Adipocyte (in vitro differentiated cells): ENCODE data around the gene LCP1.

Experiments
- DNase-seq: peaks from one replicate; pipeline ENCODE4 v3.0.0-alpha.2; 2015; ENCODE audit warnings: low read depth
- H3K27me3 ChIP-seq: replicated peaks from 2 replicates; pipeline ENCODE4 v1.7.0; 2013; ENCODE audit warnings: mild to moderate bottlenecking, low read length, moderate library complexity; ENCODE audit not compliant: control insufficient read depth, insufficient read depth
- H3K36me3 ChIP-seq: 2 replicates; pipeline ENCODE4 v1.7.0; 2013; ENCODE audit warnings: low read length, mild to moderate bottlenecking, moderate library complexity; ENCODE audit not compliant: control insufficient read depth, insufficient read depth, severe bottlenecking
- H3K4me1 ChIP-seq: 2 replicates; pipeline ENCODE4 v1.7.0; 2013; ENCODE audit warnings: mild to moderate bottlenecking, low read length, moderate library complexity; ENCODE audit not compliant: control insufficient read depth, insufficient read depth
- H3K4me3 ChIP-seq: 2 replicates; pipeline ENCODE4 v1.7.0; 2013; ENCODE audit warnings: mild to moderate bottlenecking, low read length, moderate library complexity
- H3K9ac ChIP-seq: 2 replicates; pipeline ENCODE4 v1.7.0; 2013; ENCODE audit warnings: mild to moderate bottlenecking, low read length, moderate library complexity
- H3K9me3 ChIP-seq: 2 replicates; pipeline ENCODE4 v1.7.0; 2013; ENCODE audit warnings: mild to moderate bottlenecking, low read length, moderate library complexity; ENCODE audit not compliant: control insufficient read depth

LCP1 gene

DNA sequence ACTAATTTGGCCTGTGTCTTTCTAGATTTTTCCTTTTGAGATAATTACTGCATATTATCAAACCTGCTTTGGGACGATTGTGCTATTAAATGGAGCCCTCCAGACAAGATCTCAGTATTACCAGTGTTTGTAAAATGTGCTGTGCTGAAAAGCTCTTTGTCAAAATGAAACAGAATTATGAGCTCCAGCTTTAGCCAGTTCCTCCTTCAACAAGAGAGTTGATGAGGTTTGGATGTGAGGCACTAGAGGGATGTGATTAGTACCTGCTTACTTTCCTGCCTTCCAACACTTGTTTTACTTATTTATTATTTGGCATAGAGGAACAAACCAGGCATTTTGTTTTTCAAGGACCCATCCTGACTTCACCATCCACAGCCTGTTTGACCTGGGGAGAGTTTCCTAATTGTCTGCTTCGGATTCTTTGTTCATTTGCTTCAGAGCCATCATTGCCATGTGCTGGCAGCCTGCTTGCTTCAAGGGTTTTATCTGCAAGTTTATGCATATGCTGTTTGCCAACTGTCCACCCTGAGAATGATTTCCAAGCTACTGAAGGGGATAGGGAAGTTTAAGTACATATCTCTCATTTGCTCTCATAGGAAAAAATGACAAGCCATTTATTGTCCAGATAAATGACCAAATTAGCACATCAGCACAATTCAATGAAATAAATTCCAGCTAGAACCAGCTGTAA is 44.2 kb downstream of the LCP1 start:
- H3K4me3 ChIP-seq: no peak overlapping the region
- no peaks in the 10 kb centered on the region for H3K4me1 ChIP-seq
- H3K9me3 ChIP-seq: no peaks in the 10 kb centered on the region
- no peaks in the 10 kb centered on the region for H3K36me3 ChIP-seq
- no peak overlapping the region for H3K9ac ChIP-seq
- DNase-seq: no peak
- H3K27me3 ChIP-seq: peaks cover 1% of the 10 kb centered on the region

DNA sequence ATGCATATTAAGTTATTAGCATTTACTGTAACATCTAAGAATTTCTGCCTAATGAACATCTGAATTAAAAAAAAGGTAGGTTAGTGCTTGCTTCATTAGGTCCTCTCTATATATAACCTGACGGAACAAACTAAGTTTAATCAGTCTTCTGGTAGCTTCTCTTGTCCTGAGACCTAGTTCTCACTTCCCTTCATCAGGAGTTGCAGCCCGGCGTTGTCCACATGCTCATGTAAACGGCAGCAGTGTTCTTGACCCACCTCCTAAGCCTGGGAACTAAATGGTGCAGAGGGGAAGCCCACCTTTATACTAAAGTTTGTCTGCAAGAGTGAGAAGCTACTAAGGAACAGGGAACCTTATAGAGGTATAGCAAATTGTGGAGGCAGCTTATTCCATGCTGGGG is 45.3 kb downstream of the LCP1 start:
- Histone ChIP-seq H3K9ac (no peak overlapping the region), H3K27me3 (peaks cover 4% of the 10 kb centered on the region), H3K4me1 (no peaks in the 10 kb centered on the region), H3K36me3 (no peaks in the 10 kb centered on the region), H3K9me3 (no peaks in the 10 kb centered on the region), H3K4me3 (no peak overlapping the region)
- no peak for DNase-seq

DNA sequence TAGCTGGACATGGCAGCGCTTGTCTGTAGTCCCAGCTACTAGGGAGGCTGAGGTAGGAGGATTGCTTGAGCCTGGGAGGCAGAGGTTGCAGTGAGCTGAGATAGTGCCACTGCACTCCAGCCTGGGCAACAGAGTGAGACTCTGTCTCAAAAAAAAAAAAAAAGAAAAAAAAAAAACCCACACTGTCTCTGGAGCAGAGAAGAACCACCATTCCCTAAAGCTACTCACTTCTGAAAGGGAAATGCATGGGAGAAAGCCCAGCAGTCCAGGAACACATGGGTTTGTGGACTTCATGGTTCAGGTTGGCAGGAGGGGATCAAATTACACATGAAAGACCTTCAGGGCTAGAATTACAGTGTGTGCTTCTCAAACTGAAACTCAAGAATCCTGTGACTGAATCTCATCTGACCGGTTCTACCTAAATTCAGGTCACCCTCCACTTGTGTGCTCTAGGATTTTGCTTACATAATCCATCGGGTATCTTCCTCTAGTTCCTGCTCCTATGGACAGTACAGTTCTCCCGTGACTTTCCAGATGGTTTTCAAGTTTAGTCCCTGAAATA is 46.9 kb downstream of the LCP1 start:
- Histone ChIP-seq H3K9ac (no peak overlapping the region), H3K27me3 (peaks cover 4% of the 10 kb centered on the region), H3K4me1 (no peaks in the 10 kb centered on the region), H3K9me3 (no peaks in the 10 kb centered on the region), H3K36me3 (no peaks in the 10 kb centered on the region), H3K4me3 (no peak overlapping the region)
- no peak for DNase-seq

DNA sequence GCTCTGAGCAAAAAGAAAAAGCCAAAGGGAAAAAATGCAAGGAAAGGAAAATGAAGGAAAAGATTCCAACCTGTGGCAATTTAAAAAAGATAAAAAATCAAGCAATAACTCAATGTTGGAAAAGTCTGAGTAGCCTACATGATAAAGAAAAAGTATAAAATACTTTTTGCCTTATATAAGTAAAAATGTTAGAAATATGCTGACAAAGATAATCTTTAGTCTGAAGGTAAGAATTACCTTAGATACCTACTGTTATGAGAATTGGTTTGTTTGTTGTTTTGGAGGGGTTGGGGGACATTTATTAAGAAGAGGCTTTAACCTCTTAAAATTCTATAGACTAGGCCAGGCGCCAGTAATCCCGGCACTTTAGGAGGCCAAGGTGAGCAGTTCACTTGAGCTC is 47.5 kb downstream of the LCP1 start:
- Histone ChIP-seq H3K9ac (no peak overlapping the region), H3K4me1 (no peaks in the 10 kb centered on the region), H3K36me3 (no peaks in the 10 kb centered on the region), H3K4me3 (no peak overlapping the region), H3K27me3 (peaks cover 4% of the 10 kb centered on the region), H3K9me3 (no peaks in the 10 kb centered on the region)
- no peak for DNase-seq

DNA sequence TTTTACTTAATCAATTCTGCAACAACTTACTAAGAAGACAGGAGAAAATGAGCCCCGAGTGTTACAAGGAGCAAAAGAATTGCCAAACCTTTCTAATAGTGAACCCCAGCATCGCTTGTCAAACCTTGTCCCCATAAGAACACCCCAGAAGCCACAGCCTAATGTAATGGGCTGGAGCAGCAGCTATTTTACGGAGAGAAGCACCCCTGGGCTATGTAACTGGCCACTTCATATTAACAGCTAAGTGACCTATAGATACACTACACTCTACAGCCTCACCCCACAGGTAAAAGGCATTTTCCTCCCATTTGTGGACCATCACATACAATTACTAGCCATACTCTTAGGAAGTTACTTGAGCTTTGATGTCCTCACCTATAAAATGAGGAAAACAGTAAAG is 49.9 kb downstream of the LCP1 start:
- no peak overlapping the region for H3K4me3 ChIP-seq
- H3K9me3 ChIP-seq: no peaks in the 10 kb centered on the region
- no peaks in the 10 kb centered on the region for H3K36me3 ChIP-seq
- no peak for DNase-seq
- H3K9ac ChIP-seq: no peak overlapping the region
- no peaks in the 10 kb centered on the region for H3K4me1 ChIP-seq
- H3K27me3 ChIP-seq: peaks cover 4% of the 10 kb centered on the region

DNA sequence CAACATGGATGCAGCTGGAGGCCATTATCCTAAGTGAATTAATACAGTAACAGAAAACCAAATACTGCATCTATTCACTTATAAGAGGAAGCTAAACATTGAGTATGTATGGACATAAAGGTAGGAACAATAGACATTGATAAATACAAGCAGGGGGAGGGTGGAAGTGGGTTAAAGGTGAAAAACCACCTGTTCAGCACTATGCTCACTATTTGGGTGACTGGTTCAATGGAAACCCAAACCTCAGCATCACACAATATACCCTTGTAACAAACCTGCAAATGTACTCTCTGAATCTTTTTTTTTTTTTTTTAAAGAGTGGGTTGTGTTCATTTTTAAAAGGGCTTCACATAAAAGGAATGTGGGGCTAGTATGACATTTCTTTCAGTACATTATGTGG is 50.3 kb downstream of the LCP1 start:
- H3K27me3 ChIP-seq: peaks cover 4% of the 10 kb centered on the region
- no peak for DNase-seq
- no peak overlapping the region for H3K4me3 ChIP-seq
- no peaks in the 10 kb centered on the region for H3K36me3 ChIP-seq
- H3K9ac ChIP-seq: no peak overlapping the region
- H3K9me3 ChIP-seq: no peaks in the 10 kb centered on the region
- no peaks in the 10 kb centered on the region for H3K4me1 ChIP-seq

DNA sequence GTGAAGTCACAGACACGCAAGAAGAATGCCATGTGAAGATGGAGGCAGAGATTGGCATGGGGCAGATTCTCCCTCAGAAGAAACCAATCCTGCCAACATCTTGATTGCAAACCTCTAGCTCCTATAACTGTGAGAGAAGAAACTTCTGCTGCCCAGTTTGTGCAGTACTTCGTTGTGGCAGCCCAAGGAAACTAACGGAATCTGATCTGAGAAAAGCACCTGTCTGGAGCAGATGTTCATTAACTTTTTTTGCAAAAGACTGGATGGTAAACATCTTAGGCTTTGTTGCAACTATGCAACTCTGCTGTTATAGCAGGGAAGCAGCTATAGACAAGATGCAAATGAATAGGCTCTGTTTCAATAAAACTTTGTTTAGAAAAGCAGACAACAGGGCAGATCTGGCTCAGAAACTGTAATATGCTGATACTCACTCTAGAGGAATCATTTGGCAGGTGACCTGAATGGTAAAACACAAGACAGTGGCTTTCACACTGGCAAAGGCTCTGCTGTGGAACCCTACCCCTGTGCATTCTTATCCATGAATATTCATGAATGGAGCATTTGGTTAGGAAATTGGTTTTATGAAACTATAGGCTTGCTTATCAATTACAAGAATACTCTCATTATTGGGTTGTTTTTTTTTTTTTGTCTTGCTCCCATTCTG is 51.9 kb downstream of the LCP1 start:
- Histone ChIP-seq H3K27me3 (peaks cover 4% of the 10 kb centered on the region), H3K9ac (no peak overlapping the region), H3K4me3 (no peak overlapping the region), H3K4me1 (no peaks in the 10 kb centered on the region), H3K9me3 (no peaks in the 10 kb centered on the region), H3K36me3 (no peaks in the 10 kb centered on the region)
- no peak for DNase-seq

DNA sequence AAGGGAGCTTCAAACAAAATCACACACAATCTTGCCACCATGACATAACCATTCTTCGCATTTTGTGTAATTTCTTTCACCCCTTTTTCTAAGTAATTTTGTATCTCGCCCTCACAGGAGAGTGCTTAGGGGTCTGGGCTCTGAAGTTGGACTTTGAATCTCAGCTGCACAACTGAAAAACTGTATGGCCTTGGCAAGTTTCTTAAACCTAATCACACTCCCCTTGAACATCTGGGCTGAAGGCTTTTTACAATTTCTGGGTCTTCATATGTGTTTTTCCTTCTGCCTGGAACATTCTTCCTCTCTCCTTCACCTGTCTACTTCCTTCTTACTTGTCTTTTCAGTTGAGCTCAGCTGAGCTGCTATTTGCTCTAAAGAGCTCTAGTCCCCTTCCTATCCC is 52.9 kb downstream of the LCP1 start:
- Histone ChIP-seq H3K4me1 (no peaks in the 10 kb centered on the region), H3K36me3 (no peaks in the 10 kb centered on the region), H3K4me3 (no peak overlapping the region), H3K9me3 (no peaks in the 10 kb centered on the region), H3K27me3 (peaks cover 4% of the 10 kb centered on the region), H3K9ac (no peak overlapping the region)
- no peak for DNase-seq

DNA sequence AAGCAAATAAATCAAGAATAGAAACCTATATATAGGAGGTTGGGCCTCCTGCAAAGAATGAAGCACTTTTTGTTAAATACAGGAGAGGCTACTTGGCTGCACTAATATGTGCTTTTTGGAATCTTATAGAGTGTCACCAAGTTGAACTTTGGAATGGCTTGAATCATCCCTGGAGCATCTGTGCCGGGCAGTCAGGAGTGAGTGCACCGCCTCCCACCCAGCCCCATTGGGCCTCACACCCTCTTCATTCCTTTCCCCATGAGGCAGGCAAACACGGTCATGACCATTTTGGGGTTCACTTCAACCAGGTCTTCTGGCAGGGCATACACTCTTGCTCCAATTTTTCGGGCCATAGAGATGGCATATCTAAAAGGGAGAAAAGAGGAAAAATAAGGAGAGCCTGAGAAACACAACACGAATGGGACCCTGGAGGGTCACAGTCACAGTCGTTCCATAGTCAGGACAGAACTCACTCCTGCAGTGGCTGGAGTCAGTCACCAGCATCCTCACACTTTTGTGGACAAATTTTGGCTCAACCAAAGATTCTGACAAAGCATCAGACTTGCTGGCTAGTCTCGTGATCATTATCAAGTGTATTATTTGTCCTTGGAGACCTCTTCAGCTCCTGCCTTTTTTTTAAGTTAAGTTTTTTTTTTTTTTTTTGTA is 54.5 kb downstream of the LCP1 start:
- DNase-seq: no peak
- no peak overlapping the region for H3K4me3 ChIP-seq

DNA sequence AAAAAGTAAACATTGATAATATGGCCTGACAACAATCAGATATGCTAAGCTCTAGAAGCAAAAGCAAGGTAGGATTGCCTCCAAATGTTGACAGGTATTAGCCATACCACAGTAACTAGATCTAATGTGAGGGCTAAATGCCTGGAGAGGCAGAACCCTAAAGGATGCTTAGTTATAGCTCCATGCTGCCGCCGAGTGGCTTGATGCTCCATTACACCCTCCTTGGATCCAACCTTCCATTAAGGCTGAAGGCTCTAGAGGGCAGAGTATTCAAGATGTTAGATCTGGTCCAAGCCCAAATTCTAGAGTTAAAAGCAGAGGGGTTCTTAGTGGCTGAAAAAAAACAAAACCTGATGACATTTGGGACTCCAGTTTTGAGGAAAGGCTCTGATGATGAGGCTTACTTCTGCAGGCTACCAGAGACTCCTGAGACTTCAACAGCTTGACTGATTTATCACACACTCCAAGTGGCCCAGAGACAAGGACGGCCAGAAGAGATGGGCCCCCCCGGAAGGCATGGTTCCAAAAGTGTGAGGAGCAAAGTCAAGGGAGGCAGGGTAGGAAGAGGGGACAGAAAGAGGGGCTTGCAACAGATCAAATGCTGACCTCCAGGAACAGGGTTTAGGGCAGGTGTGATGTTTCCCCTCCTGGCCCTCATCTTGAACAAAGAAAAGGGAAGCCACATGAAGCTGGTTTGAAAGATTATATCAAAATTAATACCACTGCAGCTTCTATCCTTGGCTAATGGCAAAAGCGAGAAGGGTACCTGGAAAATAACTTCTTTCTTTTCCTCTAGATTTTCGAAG is 55.2 kb downstream of the LCP1 start:
- DNase-seq: peak; percentile 80
- Histone ChIP-seq H3K4me3 (no peak overlapping the region), H3K9ac (no peak overlapping the region), H3K27me3 (no peaks in the 10 kb centered on the region), H3K9me3 (no peaks in the 10 kb centered on the region), H3K4me1 (peaks cover 4% of the 10 kb centered on the region), H3K36me3 (no peaks in the 10 kb centered on the region)

More for the DNA sequence above, 54.5 kb downstream of the LCP1 start:
- Histone ChIP-seq H3K9ac (no peak overlapping the region), H3K36me3 (no peaks in the 10 kb centered on the region), H3K4me1 (peaks cover 4% of the 10 kb centered on the region), H3K9me3 (no peaks in the 10 kb centered on the region), H3K27me3 (no peaks in the 10 kb centered on the region)

DNA sequence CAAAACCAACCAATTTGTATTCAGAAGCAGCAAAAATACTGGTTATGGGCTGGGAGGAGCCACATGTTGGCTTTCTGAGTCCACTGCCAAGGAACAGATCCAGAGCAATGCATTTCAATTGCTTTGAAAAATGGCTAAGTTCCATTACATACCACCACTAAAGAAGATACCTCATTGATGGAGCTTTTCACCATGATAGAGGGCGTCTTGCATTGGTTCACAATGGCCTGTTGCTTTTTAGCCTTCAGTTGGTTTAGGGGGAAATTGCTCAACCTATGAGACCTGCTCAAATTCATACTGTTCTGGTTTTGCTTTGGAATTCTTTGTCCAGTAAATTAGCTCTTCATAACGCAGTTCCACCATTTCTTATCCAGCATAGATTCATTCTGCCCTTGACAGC is 55.9 kb downstream of the LCP1 start:
- no peaks in the 10 kb centered on the region for H3K36me3 ChIP-seq
- no peaks in the 10 kb centered on the region for H3K9me3 ChIP-seq
- H3K9ac ChIP-seq: no peak overlapping the region
- H3K4me3 ChIP-seq: no peak overlapping the region
- DNase-seq: no peak
- no peaks in the 10 kb centered on the region for H3K27me3 ChIP-seq
- H3K4me1 ChIP-seq: peaks cover 4% of the 10 kb centered on the region
